HepG2 (cell line): Measurements from ENCODE around the gene ELL.

Source experiments
- HCFC1 ChIP-seq: fragments of 150-350 bp; IDR thresholded peaks from 2 replicates; pipeline ENCODE4 v1.6.1; 2014; ENCODE audit warnings: low read depth, low read length
- POLR2A ChIP-seq, 2 experiments: IDR thresholded peaks; 2 replicates each; pipeline ENCODE4 v1.6.1; 2011; ENCODE audit warnings: low read depth in 2 of 2, low read length in 2 of 2, mild to moderate bottlenecking in 1 of 2, moderate library complexity in 1 of 2; ENCODE audit not compliant: insufficient read depth in 1 of 2
- ZNF121 ChIP-seq: sonication (generic); formaldehyde crosslinking; IDR thresholded peaks from 2 replicates; pipeline ENCODE4 v1.5.0; 2020; ENCODE audit warnings: mild to moderate bottlenecking, missing genetic modification reagents
- ZNF3 ChIP-seq: IDR thresholded peaks from 2 replicates; pipeline ENCODE4 v1.7.0; 2017; ENCODE audit warnings: inconsistent platforms
- ZNF687 ChIP-seq: sonication (generic); formaldehyde crosslinking; IDR thresholded peaks from 2 replicates; pipeline ENCODE4 v1.5.1; 2020; ENCODE audit warnings: mild to moderate bottlenecking, missing genetic modification reagents, moderate library complexity

GRCh38 chr19:18515959-18516358, 5.9 kb downstream of the ELL start:
- TF ChIP-seq ZNF3 (CRISPR knock-in tag) (no peak), ZNF121 (CRISPR knock-in tag) (no peak), HCFC1 (no peak), ZNF687 (CRISPR knock-in tag) (0 out of 2 replicates have a peak, but pooled peaks have one; percentile 37), POLR2A (IDR thresholded peaks at IDR 0.05; ENCODE audit: insufficient read depth in 1 of 2, low read depth in 2 of 2, low read length in 2 of 2) (no peak)
